Hematopoietic multipotent progenitor cell (in vitro differentiated cells): ENCODE measurements around the gene SDCBP2. TPM values are rescaled to one million over a fixed set of nuclear protein-coding genes. Genes with fewer than 3 reads are reported as not detected.
A peak's percentile ranks its signal among the peaks of the same experiment; 100 is the strongest.

ENCODE experiments used
- DNase-seq, 3 donors: peaks; one replicate each; pipeline ENCODE4 v3.0.0-alpha.2; 2011 to 2015; ENCODE audit warnings: low read depth in 2 of 3, low spot score in 2 of 3
- total RNA-seq: library from RNA; depleted of rRNA; stranded (reverse); fragments of >200 nt; gene quantifications from one replicate; pipeline ENCODE4 v1.2.3, GENCODE V29; 2012

The SDCBP2 gene
- total RNA-seq, 1 donor: 0.81 TPM

DNA sequence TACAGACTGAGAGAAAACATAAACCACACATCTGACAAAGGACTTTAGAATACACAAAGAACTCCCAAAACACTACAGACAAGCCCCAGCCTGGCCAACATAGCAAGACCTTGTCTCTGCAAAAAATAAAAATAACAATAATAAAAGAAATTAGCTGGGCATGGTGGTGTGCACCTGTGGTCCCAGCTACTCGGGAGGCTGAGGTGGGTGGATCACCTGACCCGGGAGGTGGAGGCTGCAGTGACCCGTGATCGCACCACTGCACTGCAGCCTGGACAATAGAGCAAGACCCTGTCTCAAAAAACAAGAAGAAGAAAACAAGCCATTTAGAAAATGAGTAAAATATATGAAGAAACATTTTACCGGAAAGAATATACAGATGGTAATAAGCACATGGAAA, 13.1 kb downstream of the SDCBP2 start:
- DNase-seq: no peak

DNA sequence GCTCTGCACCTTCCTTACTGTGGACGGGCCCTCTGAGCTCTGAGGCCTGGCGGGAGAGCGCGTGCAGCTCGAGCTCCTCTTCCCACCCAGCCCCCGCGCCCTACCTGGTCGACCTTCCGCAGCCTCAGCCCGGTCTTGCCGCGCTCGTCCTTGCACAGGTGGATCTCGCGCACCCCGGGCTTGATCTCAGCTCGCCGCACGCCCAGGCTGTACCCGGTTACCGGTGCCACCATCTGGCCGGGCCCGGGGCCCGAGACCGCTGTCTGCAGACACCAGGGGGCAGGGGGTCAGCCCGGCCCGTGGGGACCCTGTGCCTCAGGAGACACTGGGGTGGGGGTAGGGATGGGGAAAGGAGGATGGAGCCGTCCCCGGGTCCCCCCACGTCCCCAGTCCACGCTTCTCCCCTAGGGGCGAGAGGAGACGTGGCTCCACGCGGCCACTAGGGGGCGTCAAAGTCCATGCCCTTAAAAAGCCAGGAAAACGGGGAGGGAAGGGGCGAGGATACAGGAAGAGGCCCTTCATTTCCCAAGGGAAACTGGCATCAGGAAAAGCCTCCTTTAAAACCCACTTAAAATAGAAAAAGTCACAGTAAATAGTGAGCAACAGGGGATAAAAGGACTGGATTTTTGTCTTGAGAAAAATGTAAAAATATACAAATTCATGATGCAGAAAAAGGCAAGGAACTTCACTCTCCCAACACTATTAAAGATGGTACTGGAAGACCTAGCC, 15.5 kb downstream of the SDCBP2 start:
- peak; percentile 50 to 61 (median 51) for DNase-seq

DNA sequence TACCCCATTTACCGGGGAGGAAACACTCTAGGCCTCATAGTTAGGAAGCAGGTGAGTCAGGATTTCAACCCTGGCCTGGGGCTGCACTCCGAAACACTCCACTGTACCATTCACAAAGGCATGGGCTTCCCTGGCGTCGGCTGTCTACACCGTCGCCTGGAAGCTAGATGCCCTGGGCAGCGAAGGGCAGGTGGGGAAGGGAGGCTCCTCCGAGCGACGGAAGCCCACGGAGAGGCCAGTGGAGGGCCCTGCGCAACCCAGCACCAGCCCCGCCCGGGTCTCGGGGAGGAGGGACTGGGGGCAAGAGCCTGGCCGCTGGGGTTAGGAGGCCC, 16.1 kb downstream of the SDCBP2 start:
- DNase-seq: no peak

DNA sequence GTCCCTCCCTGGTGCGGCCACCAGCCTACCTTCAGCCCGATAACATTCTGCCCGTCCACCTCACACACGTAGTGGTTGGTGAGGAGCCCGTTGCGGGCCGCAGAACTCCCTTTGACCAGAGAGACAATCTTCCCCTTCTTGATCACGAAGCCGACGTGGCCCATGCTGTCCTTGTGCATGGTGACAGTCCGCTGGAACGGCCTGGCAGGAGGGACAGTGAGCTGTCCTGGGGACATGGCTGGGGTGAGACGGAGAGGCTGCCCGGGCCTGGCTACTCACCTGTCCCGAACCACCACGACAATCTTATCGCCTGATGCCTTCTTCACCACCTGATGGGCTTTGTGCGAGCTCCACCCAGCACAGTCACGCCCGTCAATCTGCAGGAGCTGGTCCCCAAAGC, 16.6 kb downstream of the SDCBP2 start:
- DNase-seq: no peak

- no peak for DNase-seq
Observed at GRCh38 chr20:1310506-1311190, 18.3 kb downstream of the SDCBP2 start.

DNA sequence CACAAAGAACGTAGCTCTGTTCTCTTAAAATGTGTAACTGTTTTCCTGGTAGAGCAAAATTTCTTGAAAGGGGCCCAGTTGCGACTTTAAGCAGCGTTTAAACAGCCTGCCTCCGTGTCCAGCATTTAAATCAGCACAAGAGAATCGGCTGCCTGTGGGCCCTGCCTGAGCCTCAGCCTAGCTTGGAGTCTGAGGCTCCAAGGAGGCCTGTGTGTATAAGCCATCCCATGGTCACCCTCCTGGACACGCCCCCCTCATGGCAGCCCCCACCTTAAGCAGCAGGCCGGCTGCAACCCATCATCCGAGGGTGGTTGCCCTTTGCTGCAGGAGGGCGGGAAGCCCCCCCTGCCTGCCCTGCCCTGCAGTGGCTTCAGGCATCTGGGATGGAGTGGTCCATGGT, 18.9 kb downstream of the SDCBP2 start:
- DNase-seq: no peak

GRCh38 chr20:1309439-1309847, 19.5 kb downstream of the SDCBP2 start:
- DNase-seq: no peak

DNA sequence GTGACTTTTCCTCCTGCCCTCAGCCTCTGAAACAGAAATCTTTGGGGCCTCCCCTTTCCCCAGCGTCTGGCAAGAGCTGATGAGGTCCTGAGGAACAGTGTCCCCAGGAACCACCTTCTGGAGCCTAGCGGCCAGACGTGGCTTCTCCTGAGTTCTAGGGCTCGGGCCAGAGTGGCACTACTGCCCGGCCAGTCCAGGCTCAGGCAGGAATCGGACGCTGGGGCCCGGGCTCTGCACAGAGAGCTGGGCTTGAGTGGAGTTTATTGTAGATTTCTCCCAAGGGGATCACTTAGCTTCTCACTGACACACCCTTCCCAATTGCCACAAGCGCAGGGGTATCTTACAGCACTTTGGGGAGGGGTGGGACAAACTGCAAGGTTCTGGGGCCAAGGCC, 20.2 kb downstream of the SDCBP2 start:
- no peak for DNase-seq

GRCh38 chr20:1308067-1308701, 20.8 kb downstream of the SDCBP2 start:
- DNase-seq: no peak

GRCh38 chr20:1307571-1307971, 21.4 kb downstream of the SDCBP2 start:
- DNase-seq: no peak

GRCh38 chr20:1307171-1307570, 21.8 kb downstream of the SDCBP2 start:
- no peak for DNase-seq

- DNase-seq: no peak
Observed at GRCh38 chr20:1306316-1307135, 22.4 kb downstream of the SDCBP2 start.

DNA sequence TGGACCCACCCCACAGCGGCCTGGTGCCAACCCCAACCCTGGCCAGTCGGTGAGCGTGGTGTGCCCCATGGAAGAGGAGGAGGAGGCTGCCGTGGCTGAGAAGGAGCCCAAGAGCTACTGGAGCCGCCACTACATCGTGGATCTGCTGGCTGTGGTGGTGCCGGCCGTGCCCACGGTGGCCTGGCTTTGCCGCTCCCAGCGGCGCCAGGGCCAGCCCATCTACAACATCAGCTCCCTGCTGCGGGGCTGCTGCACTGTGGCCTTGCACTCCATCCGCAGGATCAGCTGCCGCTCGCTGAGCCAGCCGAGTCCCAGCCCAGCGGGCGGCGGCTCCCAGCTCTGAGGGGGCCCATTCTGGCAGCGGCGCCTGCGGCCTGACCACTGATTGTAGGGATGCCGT, 23.2 kb downstream of the SDCBP2 start:
- DNase-seq: no peak

DNA sequence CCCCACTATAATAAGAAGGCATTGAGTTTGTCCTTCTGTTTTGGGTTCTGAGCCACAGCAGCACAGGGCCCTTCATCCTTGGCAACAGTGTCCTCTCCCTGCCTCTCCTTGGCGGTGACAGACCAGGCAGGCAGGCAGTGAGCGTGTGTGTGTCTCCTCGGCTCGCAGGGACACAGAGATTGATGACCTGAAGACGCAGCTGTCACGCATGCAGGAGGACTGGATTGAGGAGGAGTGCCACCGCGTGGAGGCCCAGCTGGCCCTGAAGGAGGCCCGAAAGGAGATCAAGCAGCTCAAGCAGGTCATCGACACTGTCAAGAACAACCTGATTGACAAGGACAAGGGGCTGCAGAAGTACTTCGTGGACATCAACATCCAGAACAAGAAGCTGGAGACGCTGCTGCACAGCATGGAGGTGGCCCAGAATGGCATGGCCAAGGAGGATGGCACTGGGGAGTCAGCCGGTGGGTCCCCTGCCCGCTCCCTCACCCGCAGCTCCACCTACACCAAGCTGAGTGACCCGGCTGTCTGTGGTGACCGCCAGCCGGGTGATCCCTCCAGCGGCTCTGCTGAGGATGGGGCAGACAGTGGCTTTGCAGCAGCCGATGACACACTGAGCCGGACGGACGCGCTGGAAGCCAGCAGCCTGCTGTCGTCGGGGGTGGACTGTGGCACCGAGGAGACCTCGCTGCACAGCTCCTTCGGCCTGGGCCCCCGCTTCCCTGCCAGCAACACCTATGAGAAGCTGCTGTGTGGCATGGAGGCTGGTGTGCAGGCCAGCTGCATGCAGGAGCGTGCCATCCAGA, 24.0 kb downstream of the SDCBP2 start:
- no peak for DNase-seq

GRCh38 chr20:1302685-1303541, 26.0 kb downstream of the SDCBP2 start:
- peak in 1 of 3 donors; percentile 39 for DNase-seq

GRCh38 chr20:1301031-1301529, 27.9 kb downstream of the SDCBP2 start:
- peak in 2 of 3 donors; percentile 70 to 77 for DNase-seq

GRCh38 chr20:1300083-1300840, 28.7 kb downstream of the SDCBP2 start:
- no peak for DNase-seq

GRCh38 chr20:1299522-1299921, 29.4 kb downstream of the SDCBP2 start:
- DNase-seq: peak in 2 of 3 donors; percentile 24 to 26
